ENCODE data around the gene ATP2B1.

DNA sequence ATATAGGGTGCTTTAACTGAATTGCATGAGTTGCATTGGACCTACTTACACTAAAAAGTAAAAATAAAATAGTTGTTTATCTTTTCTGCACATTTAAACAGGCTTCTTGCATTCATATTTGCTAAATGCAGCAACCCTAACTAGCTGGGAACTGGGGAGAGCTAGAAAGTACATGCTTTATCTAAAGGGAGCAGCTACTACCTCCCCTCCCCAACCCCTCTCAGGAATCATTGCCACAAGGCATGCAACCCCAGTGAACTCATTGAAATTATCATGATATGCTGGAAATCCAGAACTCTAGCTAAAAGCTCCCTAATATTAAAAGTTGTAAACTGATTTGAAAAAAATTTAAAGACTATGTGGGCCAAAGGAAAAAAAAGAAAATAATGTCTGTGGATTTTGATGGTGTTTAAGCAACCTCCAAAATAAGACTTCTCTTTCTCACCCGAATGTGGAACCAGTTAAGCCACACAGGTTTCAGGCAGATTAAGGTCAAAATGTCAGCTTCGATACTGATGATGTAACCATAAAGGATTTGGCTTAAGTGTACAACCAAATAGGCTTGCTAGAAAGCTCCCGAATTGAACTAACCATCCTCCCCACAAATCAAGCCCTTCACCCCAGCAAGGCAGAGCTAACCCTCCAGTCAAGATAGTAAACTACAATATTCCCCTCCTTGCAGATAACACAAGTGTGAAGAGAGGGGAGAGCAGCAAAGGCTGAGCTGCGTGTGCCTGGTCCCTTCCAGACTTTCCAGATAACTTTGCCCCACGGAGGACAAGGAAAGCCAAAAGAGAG lies 169.0 kb downstream of the ATP2B1 start:
- TF ChIP-seq EP300 (IDR thresholded peaks at IDR 0.05) (no peak), POLR2A (IDR thresholded peaks at IDR 0.05) (no peak), POLR2AphosphoS5 (IDR thresholded peaks at IDR 0.05) (no peak)
- TF ChIP-seq, protein P1, sequence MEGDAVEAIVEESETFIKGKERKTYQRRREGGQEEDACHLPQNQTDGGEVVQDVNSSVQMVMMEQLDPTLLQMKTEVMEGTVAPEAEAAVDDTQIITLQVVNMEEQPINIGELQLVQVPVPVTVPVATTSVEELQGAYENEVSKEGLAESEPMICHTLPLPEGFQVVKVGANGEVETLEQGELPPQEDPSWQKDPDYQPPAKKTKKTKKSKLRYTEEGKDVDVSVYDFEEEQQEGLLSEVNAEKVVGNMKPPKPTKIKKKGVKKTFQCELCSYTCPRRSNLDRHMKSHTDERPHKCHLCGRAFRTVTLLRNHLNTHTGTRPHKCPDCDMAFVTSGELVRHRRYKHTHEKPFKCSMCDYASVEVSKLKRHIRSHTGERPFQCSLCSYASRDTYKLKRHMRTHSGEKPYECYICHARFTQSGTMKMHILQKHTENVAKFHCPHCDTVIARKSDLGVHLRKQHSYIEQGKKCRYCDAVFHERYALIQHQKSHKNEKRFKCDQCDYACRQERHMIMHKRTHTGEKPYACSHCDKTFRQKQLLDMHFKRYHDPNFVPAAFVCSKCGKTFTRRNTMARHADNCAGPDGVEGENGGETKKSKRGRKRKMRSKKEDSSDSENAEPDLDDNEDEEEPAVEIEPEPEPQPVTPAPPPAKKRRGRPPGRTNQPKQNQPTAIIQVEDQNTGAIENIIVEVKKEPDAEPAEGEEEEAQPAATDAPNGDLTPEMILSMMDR (IDR thresholded peaks at IDR 0.05), result no peak

Data from suprapubic skin (tissue), 4 donors.